HG03108 (cell line): ENCODE measurements around the gene GNRH2.
"Not testable (repeated sequence)": the region's sequence is repeated elsewhere in the genome, so short reads cannot be mapped to it uniquely, and the experiment has no call there.

ENCODE experiments used
- ATAC-seq: cut with Tn5 transposase; IDR thresholded peaks from one replicate; pipeline ENCODE4 v1.9.1; 2021; ENCODE audit warnings: moderate library complexity; ENCODE audit not compliant: unreplicated experiment

The GNRH2 gene, protein sequence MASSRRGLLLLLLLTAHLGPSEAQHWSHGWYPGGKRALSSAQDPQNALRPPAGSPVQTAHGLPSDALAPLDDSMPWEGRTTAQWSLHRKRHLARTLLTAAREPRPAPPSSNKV

GRCh38 chr20:3043322-3043721 lies at the start of gene GNRH2:
Gene GNRH2, plus strand, starts transcription at chr20:3043622. Its CDS starts 793 bp downstream, at chr20:3044415.
- no peak for ATAC-seq

DNA sequence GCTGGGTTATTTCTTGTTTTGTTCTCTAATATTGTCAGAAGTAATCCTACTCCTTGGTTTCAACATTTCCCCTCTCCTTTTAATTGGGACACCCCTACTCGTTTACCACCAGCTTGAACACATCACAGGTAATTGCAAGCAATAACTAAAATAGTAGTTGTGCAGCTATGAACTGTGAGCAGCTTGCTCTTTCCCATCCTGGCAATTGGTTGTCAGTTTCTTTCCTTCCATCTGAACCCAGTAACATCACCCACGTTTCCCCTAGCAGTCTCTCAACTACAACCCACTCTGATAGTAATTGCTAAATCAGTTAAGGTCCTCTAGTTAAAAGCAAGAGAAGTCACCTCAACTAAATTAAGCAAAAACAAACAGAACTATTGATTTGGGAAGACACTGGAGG lies 47.6 kb upstream of the GNRH2 start:
- no peak for ATAC-seq

GRCh38 chr20:2998728-2999127 lies 44.7 kb upstream of the GNRH2 start:
- no peak for ATAC-seq

GRCh38 chr20:3000852-3001523 lies 42.4 kb upstream of the GNRH2 start:
- no peak for ATAC-seq

DNA sequence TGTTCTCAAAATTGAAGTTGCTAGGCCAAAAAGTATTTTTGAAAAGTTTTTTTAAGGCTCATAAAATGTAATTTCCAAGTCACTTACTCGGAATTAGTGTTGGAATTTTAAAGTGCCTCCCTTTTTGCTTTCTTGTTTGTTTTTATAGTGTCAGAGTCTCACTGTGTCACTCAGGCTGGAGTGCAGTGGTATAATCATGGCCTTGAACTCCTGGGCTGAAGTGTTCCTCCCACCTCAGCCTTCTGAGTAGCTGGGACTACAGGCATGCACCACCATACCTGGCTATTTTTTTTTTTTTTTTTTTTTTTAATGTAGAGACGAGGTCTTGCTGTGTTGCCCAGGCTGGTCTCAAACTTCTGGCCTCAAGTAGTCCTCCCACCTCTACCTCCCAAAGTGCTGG lies 40.0 kb upstream of the GNRH2 start:
- no peak for ATAC-seq

DNA sequence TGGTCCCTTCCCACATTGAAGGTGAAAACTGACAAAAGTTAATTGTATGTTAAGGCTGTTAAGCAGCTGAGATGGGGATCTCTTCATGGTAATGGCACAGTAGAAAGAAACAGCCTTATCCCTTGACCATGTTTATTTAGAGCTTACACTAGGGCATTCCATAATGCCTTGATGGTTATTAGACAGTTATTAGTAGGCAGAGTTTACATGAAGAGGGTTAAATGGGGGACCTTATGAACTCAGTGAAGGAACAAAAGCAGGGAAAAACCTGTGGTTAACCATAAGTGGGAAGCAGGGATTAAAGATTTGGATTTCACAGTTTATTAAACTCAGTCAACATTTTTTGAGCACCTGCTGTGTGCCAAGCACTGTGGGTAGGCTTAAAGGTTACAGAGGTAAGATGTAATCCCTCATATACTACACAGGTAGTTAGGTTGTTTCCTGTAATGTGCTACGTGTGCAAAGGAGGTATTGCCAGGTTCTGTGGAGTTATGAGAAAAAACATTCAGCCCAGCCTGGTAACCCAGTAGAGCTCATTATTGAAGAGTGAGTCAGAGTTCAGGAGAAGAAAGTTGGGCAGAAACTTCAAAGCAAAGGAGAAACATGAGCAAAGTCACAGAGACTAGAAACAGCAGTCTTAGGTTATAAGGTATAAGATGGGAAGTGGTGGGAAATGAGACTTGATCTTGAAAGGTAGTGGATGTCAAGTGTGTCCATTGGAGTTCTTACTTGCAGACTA lies 32.3 kb upstream of the GNRH2 start:
- ATAC-seq: no peak

DNA sequence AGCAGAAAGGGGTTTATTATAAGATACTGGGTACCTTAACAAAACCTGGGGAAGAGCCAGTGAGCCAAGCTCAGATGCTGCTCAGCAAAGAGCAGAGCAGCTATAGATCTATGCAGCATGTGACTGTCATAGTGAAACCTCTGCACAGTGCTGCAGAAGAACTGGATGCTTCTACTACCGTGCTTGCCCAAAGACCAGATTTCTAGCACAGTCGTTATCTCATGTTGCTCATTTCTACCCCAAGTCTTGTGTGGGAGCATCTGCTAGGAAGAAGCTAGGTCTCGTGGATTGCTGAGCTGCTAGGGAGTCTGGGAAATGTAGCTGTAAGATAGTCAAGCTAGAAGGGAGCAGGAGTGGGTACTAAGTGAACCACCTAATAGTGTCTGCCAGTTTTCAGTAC lies 31.7 kb upstream of the GNRH2 start:
- no peak for ATAC-seq

DNA sequence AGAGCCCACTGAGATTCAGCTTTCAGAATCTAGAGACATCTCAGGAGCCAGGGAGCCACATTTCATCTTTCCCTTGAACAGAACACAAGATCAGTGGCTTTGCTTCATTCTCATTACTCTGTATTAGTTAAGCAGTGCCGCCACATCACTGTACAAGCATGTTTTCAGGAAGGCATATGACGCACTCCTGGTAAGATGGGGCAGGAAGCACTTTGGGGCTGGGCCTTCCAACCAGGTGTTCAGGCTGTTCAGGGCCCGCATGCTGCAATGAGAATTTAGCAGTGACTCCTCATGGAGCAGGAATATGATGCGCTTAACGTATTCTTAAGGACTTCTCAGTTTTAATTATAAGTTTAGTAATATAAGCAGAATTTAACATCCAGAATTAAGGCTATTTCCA lies 29.7 kb upstream of the GNRH2 start:
- no peak for ATAC-seq

GRCh38 chr20:3014179-3014578 lies 29.2 kb upstream of the GNRH2 start:
- ATAC-seq: no peak

DNA sequence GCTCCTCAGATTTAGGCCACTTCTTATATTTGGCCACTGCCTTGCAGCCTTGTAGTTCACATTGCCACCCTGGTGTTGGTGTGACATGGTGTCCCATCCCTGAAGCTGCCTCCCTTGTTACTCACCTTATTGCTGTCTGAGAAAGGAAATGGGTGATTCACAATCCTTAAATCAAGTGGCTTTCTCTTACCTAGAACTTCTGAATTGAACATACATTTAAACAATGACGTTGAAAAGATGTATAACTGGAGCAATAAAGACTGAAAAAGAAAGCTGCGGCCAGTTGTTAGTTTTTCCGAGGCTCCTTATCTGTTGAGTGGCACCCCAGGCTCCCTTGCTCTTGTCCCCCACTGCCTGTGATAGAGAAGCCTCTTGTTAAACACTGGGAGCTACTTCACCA lies 28.8 kb upstream of the GNRH2 start:
- ATAC-seq: no peak

GRCh38 chr20:3015302-3015701 lies 28.1 kb upstream of the GNRH2 start:
- not testable (repeated sequence) for ATAC-seq

- ATAC-seq: no peak
Measured at GRCh38 chr20:3021327-3021726, 22.1 kb upstream of the GNRH2 start.

DNA sequence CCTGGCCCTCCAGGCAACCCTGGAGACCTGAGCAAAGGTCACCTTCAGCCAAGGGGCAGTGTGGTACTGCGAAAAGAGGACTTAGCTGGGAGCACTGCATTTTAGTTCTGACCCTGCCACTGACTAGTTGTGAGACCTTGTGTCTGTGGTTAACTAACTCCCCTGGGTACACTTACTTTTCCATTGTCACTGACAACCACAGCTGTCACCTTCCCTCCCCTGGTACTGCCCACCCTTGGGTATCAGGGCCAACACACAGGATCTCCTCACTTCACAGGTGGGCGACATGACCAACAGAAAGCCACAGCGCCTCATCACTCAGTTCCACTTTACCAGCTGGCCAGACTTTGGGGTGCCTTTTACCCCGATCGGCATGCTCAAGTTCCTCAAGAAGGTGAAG lies 21.6 kb upstream of the GNRH2 start:
- ATAC-seq: no peak

- not testable (repeated sequence) for ATAC-seq
Measured at GRCh38 chr20:3022559-3023490, 20.6 kb upstream of the GNRH2 start.

DNA sequence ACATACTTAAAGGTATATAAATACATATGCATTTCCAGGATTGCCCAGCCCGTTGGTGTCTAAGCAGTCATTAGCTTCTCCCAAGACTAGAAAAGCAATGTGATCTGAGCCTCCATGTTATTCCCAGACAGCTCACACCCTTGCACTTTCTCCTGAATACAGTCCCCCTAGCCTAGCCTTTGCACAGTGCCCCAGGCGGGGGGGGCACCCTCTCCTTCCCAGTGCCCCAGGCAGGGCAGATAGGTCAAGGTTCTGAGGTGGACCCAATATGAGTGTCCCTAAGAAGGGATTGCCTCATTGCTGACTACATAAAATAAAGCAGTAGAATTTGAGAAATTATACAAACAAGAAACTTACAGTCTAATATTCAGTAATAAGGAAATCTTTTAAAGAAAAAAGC lies 15.4 kb upstream of the GNRH2 start:
- ATAC-seq: no peak

DNA sequence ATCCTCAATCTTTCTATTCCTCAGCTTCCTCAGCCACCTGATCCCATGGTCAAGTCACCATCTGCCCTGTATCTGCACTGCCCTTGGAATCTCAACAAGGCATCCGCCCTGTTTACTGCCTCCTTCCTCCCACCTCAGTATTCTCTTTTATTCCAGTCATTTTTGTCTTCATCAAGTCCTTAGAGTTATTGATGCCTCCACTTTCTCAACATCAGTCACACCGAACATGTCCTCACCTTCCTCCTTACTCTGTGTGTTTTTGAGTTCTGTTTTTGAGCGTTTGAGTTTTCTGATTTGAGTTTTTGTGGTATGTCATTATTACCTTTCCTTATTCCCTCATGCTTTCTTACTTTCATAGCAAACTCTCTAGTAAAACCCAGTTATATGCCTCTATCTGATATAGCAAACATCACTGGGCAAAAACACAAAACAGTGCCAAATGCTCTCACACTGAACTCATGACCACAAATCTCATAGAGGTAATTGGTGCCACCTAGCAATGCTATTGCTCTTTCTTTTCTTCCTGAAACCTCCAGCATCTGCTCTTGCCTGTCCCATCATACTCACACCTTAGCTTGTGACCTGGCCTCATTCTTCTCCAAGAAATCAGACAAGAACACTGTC lies 11.8 kb upstream of the GNRH2 start:
- ATAC-seq: no peak

DNA sequence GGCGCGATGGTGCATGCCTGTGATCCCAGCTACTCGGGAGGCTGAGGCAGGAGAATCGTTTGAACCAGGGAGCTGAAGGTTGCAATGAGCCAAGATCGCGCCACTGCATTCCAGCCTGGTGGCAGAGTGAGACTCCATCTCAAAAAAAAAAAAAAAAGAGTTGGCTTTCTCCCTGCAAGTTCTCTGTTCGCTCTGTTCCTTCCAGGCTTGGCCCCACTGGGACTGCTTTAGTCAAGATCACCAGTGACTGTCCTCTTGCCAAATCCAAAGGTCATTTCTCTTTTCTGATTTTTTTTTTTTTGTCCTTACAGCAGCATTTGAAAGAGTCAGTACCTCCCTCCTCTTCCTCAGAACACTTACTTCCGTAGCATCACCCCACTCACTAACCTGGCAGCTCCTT lies 10.8 kb upstream of the GNRH2 start:
- ATAC-seq: no peak

DNA sequence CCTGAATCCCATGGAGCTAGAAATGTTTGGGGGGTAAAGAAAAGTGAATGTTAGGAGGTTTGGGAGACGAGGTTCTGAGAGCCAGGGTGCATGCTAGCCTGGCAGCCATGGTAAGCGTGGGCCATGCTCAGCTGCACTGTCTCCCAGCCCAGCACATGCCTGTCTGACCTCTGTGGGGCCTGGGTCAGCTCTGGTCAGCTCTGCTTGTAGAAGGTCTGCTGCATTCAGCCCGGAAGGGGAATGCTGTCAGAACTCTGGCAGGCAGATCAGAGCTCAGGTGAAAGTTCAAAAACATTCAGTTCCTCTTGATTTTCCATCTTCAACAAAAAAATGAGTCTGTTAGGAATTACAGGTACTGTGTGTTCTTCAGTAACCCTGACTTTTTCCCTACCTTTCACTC lies 5.8 kb upstream of the GNRH2 start:
- ATAC-seq: no peak

DNA sequence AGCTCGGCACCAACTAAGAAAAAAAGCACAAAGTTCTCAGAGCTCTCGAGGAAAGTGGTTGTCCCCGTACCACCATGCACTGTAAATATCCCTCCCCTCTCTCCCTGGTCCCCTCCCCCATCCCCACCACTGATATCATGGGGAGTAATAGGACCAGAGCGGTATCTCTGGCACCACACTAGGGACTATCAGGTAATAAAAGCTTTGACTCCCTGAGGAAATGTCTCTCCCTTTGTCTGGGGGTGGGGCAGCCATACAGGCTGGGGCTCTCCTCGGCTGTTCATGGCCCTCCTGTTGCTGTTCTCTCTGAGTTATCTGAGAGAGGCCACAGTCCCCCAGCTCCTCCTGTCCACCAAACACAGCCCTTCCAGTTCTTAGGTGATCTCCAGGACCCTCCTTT lies 5.0 kb upstream of the GNRH2 start:
- no peak for ATAC-seq

GRCh38 chr20:3039426-3039825 lies 4.0 kb upstream of the GNRH2 start:
- no peak for ATAC-seq

GRCh38 chr20:3040086-3040485 lies 3.3 kb upstream of the GNRH2 start:
- no peak for ATAC-seq
